Stimulated activated CD4-positive, alpha-beta T cell treated with anti-CD3 and anti-CD28 coated beads, TNF-alpha, amount 100 ng/mL, for 4 hours (primary cell): ENCODE measurements around the gene LGSN.
"Not testable (repeated sequence)": the region's sequence is repeated elsewhere in the genome, so short reads cannot be mapped to it uniquely, and the experiment has no call there.

Source experiments
- DNase-seq, 3 experiments: peaks; one replicate each; pipeline ENCODE4 v3.0.0-alpha.2; 2020; ENCODE audit warnings: low read depth in 3 of 3

LGSN gene

GRCh38 chr6:63245420-63245819 lies 74.4 kb downstream of the LGSN start:
- DNase-seq: no peak

GRCh38 chr6:63236398-63236817 lies 83.4 kb downstream of the LGSN start:
- no peak for DNase-seq

GRCh38 chr6:63230511-63230910 lies 89.3 kb downstream of the LGSN start:
- DNase-seq: not testable (repeated sequence)

GRCh38 chr6:63230027-63230426 lies 89.8 kb downstream of the LGSN start:
- DNase-seq: not testable (repeated sequence)

GRCh38 chr6:63227928-63228894 lies 91.6 kb downstream of the LGSN start:
- not testable (repeated sequence) for DNase-seq

- not testable (repeated sequence) for DNase-seq
Measured at GRCh38 chr6:63225987-63226386, 93.8 kb downstream of the LGSN start.
